IMR-90 (cell line): Measurements from ENCODE around the gene MEGF11. TPM values are rescaled to one million over a fixed set of nuclear protein-coding genes. Genes with fewer than 3 reads are reported as not detected.
A peak's percentile ranks its signal among the peaks of the same experiment; 100 is the strongest.

Experiments
- ATAC-seq: fragments of 200-7000 bp; cut with Tn5 transposase; 2 replicates; pipeline ENCODE4 v1.9.1; 2020; ENCODE audit warnings: low read depth, mild to moderate bottlenecking, moderate library complexity
- BruUV-seq: library from RNA; stranded (reverse); fragments of 400-500 nt; replicated peaks from 2 replicates; lab custom pipeline; 2021; lab: Mats Ljungman, UMichigan
- CTCF ChIA-PET: fragments of 300-600 bp; formaldehyde crosslinking; extraction: SDS; loops from one replicate; lab custom pipeline; 2021; ENCODE audit warnings: antibody characterized with exemption; lab: Yijun Ruan, JAX
- POLR2A ChIA-PET: fragments of 300-600 bp; sonication (Branson Sonifier 250); formaldehyde crosslinking; loops from one replicate; lab custom pipeline; 2022; ENCODE audit warnings: antibody characterized with exemption; ENCODE audit not compliant: unreplicated experiment; lab: Charles Lee
- DNase-seq: peaks from one replicate; pipeline ENCODE4 v3.0.0; 2013
- H2AFZ ChIP-seq: replicated peaks from 2 replicates; pipeline ENCODE3; 2013; ENCODE audit warnings: low read length, mild to moderate bottlenecking; ENCODE audit not compliant: poor library complexity
- H2AK5ac ChIP-seq: 2 replicates; pipeline ENCODE4 v1.6.1; 2013; ENCODE audit warnings: low read depth, low read length, inconsistent platforms
- H2AK9ac ChIP-seq: replicated peaks from 2 replicates; pipeline ENCODE3; 2013; ENCODE audit warnings: mild to moderate bottlenecking, low read depth, low read length, moderate library complexity; ENCODE audit not compliant: poor library complexity
- H2BK120ac ChIP-seq: 2 replicates; pipeline ENCODE4 v1.6.1; 2013; ENCODE audit warnings: low read depth, low read length, inconsistent platforms
- H2BK15ac ChIP-seq: 3 replicates; pipeline ENCODE4 v1.6.1; 2013; ENCODE audit warnings: low read depth, low read length, inconsistent platforms
- H2BK20ac ChIP-seq: 2 replicates; pipeline ENCODE4 v1.6.1; 2013; ENCODE audit warnings: low read depth, mild to moderate bottlenecking, inconsistent platforms, low read length, moderate library complexity
- H2BK5ac ChIP-seq: 2 replicates; pipeline ENCODE4 v1.6.1; 2013; ENCODE audit warnings: mild to moderate bottlenecking, low read depth, low read length, inconsistent platforms; ENCODE audit not compliant: poor library complexity, severe bottlenecking
- H3K14ac ChIP-seq: replicated peaks from 2 replicates; pipeline ENCODE4 v1.6.1; 2013; ENCODE audit warnings: low read depth, low read length, inconsistent platforms
- H3K18ac ChIP-seq: 2 replicates; pipeline ENCODE4 v1.6.1; 2013; ENCODE audit warnings: low read depth, low read length, control low read depth
- H3K23ac ChIP-seq: 2 replicates; pipeline ENCODE4 v1.6.1; 2013; ENCODE audit warnings: low read depth, low read length, inconsistent platforms
- H3K27ac ChIP-seq: 2 replicates; pipeline ENCODE4 v1.5.1; 2013; ENCODE audit warnings: mild to moderate bottlenecking, control low read depth, low read length; ENCODE audit not compliant: insufficient read depth
- H3K27me3 ChIP-seq: 2 replicates; pipeline ENCODE4 v1.6.1; 2013; ENCODE audit warnings: low read length; ENCODE audit not compliant: control insufficient read depth, insufficient read depth
- H3K36me3 ChIP-seq: 2 replicates; pipeline ENCODE4 v1.6.1; 2013; ENCODE audit warnings: low read length, mixed read lengths; ENCODE audit not compliant: control insufficient read depth, insufficient read depth
- H3K4ac ChIP-seq: 2 replicates; pipeline ENCODE4 v1.6.1; 2013; ENCODE audit warnings: low read depth, low read length, inconsistent platforms
- H3K4me1 ChIP-seq: 2 replicates; pipeline ENCODE4 v1.6.1; 2013; ENCODE audit warnings: low read length, mixed read lengths; ENCODE audit not compliant: control insufficient read depth, insufficient read depth
- H3K4me2 ChIP-seq: 2 replicates; pipeline ENCODE4 v1.6.1; 2013; ENCODE audit warnings: low read depth, mild to moderate bottlenecking, control low read depth, low read length, moderate library complexity
- H3K4me3 ChIP-seq: 2 replicates; pipeline ENCODE4 v1.5.1; 2013; ENCODE audit warnings: low read depth, mild to moderate bottlenecking, control low read depth, low read length, moderate library complexity; ENCODE audit not compliant: insufficient read depth
- H3K56ac ChIP-seq: 2 replicates; pipeline ENCODE4 v1.6.1; 2013; ENCODE audit warnings: low read length, inconsistent platforms; ENCODE audit not compliant: insufficient read depth; ENCODE audit errors: extremely low read depth
- H3K79me1 ChIP-seq, 2 experiments: 2 replicates each; pipeline ENCODE4 v1.6.1; 2013; ENCODE audit warnings: low read length in 2 of 2, inconsistent platforms in 1 of 2, low read depth in 1 of 2
- H3K9ac ChIP-seq: 2 replicates; pipeline ENCODE4 v1.6.1; 2013; ENCODE audit warnings: low read depth, low read length, control low read depth
- H3K9me1 ChIP-seq: 2 replicates; pipeline ENCODE4 v1.6.1; 2013; ENCODE audit warnings: low read length, inconsistent platforms; ENCODE audit not compliant: insufficient read depth
- H3K9me3 ChIP-seq: 2 replicates; pipeline ENCODE4 v1.6.1; 2013; ENCODE audit warnings: low read length; ENCODE audit not compliant: control insufficient read depth, insufficient read depth
- H4K20me1 ChIP-seq: 2 replicates; pipeline ENCODE4 v1.6.1; 2013; ENCODE audit warnings: low read length, inconsistent platforms; ENCODE audit not compliant: insufficient read depth
- H4K5ac ChIP-seq: 2 replicates; pipeline ENCODE4 v1.6.1; 2013; ENCODE audit warnings: mild to moderate bottlenecking, low read depth, low read length, control low read depth
- H4K8ac ChIP-seq, 2 experiments: 2 replicates each; pipeline ENCODE4 v1.6.1; 2013; ENCODE audit warnings: low read depth in 2 of 2, low read length in 2 of 2, control low read depth in 1 of 2, inconsistent platforms in 1 of 2
- H4K91ac ChIP-seq: 2 replicates; pipeline ENCODE4 v1.6.1; 2013; ENCODE audit warnings: low read depth, low read length, inconsistent platforms; ENCODE audit not compliant: insufficient read depth
- CHD1 ChIP-seq: IDR thresholded peaks from 2 replicates; pipeline ENCODE4 v1.6.1; 2012; ENCODE audit warnings: low read depth, low read length, improper control_type of control experiment
- FOS ChIP-seq: fragments of 150-350 bp; IDR thresholded peaks from 2 replicates; pipeline ENCODE4 v1.6.1; 2016; ENCODE audit warnings: low read depth, low read length
- MAFK ChIP-seq: IDR thresholded peaks from 2 replicates; pipeline ENCODE4 v1.6.1; 2012; ENCODE audit warnings: low read depth, low read length, improper control_type of control experiment
- MAZ ChIP-seq: IDR thresholded peaks from 2 replicates; pipeline ENCODE4 v1.6.1; 2012; ENCODE audit warnings: low read depth, mild to moderate bottlenecking, low read length, improper control_type of control experiment, moderate library complexity, borderline replicate concordance
- RCOR1 ChIP-seq: IDR thresholded peaks from 2 replicates; pipeline ENCODE4 v1.6.1; 2012; ENCODE audit warnings: mild to moderate bottlenecking, low read length, improper control_type of control experiment; ENCODE audit not compliant: insufficient replicate concordance
- WGBS, 2 experiments: methylation state at CpG; one replicate each; pipeline versions ENCODE4 v1.1.5 to v1.1.7; 2013; ENCODE audit warnings: missing lambda C conversion rate in 2 of 2; ENCODE audit not compliant: insufficient read length in 1 of 2; ENCODE audit errors: extremely low coverage in 2 of 2; 5-methylcytosine and 5-hydroxymethylcytosine counted together
- dilution Hi-C: fragments of 300-500 bp; cut with HindIII; formaldehyde crosslinking; loops from one replicate; pipeline ENCODE4 v1.14.3; 2018; ENCODE audit warnings: low sequenced_read_pairs; ENCODE audit not compliant: unreplicated experiment
- in situ Hi-C: fragments of 300-500 bp; cut with MboI; formaldehyde crosslinking; loops from 3 replicates; pipeline ENCODE4 v1.14.3; 2019; ENCODE audit warnings: low sequenced_read_pairs, inconsistent platforms, mixed read lengths
- intact Hi-C: fragments of 100-400 bp; cut with micrococcal nuclease; formaldehyde crosslinking; loops from 2 replicates; pipeline ENCODE4 v1.10.0; 2022
- polyA plus RNA-seq, 3 experiments: library from polyadenylated mRNA; depleted of rRNA; stranded (reverse); fragments of >200 nt; gene quantifications; 2 replicates each; pipeline ENCODE4 v1.2.3, GENCODE V29; 2012; ENCODE audit warnings: low replicate concordance in 1 of 3
- total RNA-seq: library from RNA; depleted of rRNA; stranded (reverse); fragments of >200 nt; gene quantifications from 2 replicates; pipeline ENCODE4 v1.2.3, GENCODE V29; 2012
- TF ChIP-seq, protein P1 (sequence below): conservative IDR thresholded peaks from 2 replicates; pipeline ENCODE4 v1.5.1; 2012; ENCODE audit warnings: mild to moderate bottlenecking, low read depth, low read length, improper control_type of control experiment

The MEGF11 gene
- total and polyA plus RNA-seq, 2 of the 4 experiments (the other 2 are of a cell fraction): not detected

GRCh38 chr15:66288551-66289185 lies 35.1 kb upstream of the MEGF11 start:
- Histone ChIP-seq H2AK5ac (no peak overlapping the region), H3K27me3 (peaks cover 3% of the 10 kb centered on the region), H3K56ac (no peak overlapping the region), H4K91ac (no peak overlapping the region), H3K23ac (0 out of 2 replicates have a peak overlapping the region, but pooled peaks have one; percentile 45), H3K4ac (no peak overlapping the region), H3K9me1 (no peaks in the 10 kb centered on the region), H2AK9ac (no peak overlapping the region), H3K9ac (no peak overlapping the region), H2BK15ac (no peak overlapping the region), H3K4me2 (peak overlapping the region; percentile 59; the same call in 1 of the 2 replicates), H3K27ac (no peak overlapping the region), H3K14ac (no peak overlapping the region), H3K36me3 (no peaks in the 10 kb centered on the region), H2BK20ac (no peak overlapping the region), H4K8ac (no peak overlapping the region), H2BK5ac (no peak overlapping the region), H3K4me3 (no peak overlapping the region), H4K20me1 (no peaks in the 10 kb centered on the region), H2AFZ (no peak overlapping the region), H3K18ac (no peak overlapping the region), H3K9me3 (no peaks in the 10 kb centered on the region), H3K4me1 (peaks cover 5% of the 10 kb centered on the region; the same call in 1 of the 2 replicates), H3K79me1 (peaks cover 0 to 8% of the 10 kb centered on the region in 2 experiments; a peak in 1 of 4 replicates), H4K5ac (no peak overlapping the region), H2BK120ac (no peak overlapping the region)
- no TSS peak for BruUV-seq
- in situ Hi-C loops: loop anchor here (5.0 to 25.0 kb wide), 2 partner anchors 306 to 676 kb away; partner anchors contain the start of genes INTS14 and SLC24A1
- 0% methylated on average over 1 of the region's 6 CpGs; no CpG with 5 or more reads in 1 of the 2 experiments for WGBS, 2 experiments
- intact Hi-C loops: loop anchor here (2.0 to 10.0 kb wide), 2 partner anchors 372 to 654 kb away; no protein-coding TSS in a partner anchor
- ChIA-PET POLR2A (no interaction called here), CTCF (interaction anchor here (0.6 to 1.0 kb wide), 2 partner anchors 28 to 231 kb away, joined by 3 read pairs; no protein-coding TSS in a partner anchor)
- dilution Hi-C loops: no loop called here
- DNase-seq (peak; percentile 61), ATAC-seq (peak; percentile 35)
- TF ChIP-seq, protein P1, sequence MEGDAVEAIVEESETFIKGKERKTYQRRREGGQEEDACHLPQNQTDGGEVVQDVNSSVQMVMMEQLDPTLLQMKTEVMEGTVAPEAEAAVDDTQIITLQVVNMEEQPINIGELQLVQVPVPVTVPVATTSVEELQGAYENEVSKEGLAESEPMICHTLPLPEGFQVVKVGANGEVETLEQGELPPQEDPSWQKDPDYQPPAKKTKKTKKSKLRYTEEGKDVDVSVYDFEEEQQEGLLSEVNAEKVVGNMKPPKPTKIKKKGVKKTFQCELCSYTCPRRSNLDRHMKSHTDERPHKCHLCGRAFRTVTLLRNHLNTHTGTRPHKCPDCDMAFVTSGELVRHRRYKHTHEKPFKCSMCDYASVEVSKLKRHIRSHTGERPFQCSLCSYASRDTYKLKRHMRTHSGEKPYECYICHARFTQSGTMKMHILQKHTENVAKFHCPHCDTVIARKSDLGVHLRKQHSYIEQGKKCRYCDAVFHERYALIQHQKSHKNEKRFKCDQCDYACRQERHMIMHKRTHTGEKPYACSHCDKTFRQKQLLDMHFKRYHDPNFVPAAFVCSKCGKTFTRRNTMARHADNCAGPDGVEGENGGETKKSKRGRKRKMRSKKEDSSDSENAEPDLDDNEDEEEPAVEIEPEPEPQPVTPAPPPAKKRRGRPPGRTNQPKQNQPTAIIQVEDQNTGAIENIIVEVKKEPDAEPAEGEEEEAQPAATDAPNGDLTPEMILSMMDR: no peak
- TF ChIP-seq MAZ: no peak
- no peak for TF ChIP-seq MAFK
- no peak for TF ChIP-seq FOS
- TF ChIP-seq CHD1: no peak
- TF ChIP-seq RCOR1: no peak
